Testis (tissue), 3 donors: Measurements from ENCODE around the gene GBF1. TPM values are rescaled to one million over a fixed set of nuclear protein-coding genes. Genes with fewer than 3 reads are reported as not detected.

ENCODE experiments used
- DNase-seq: peaks from one replicate; pipeline ENCODE4 v3.0.0-alpha.2; 2019
- H3K27ac ChIP-seq, 2 donors: fragments of 200-600 bp; sonication (generic); one replicate each; pipeline ENCODE4 v1.5.1; 2019
- H3K27me3 ChIP-seq: fragments of 200-600 bp; sonication (generic); one replicate; pipeline ENCODE4 v1.5.1; 2019
- H3K36me3 ChIP-seq: fragments of 200-600 bp; sonication (generic); one replicate; pipeline ENCODE4 v1.5.1; 2017; ENCODE audit warnings: low read depth; ENCODE audit errors: missing control alignments
- H3K4me1 ChIP-seq: fragments of 200-600 bp; sonication (generic); one replicate; pipeline ENCODE4 v1.5.1; 2019
- H3K4me3 ChIP-seq, 2 donors: fragments of 200-600 bp; sonication (generic); one replicate each; pipeline ENCODE4 v1.5.1; 2017 to 2019
- H3K9me3 ChIP-seq: fragments of 200-600 bp; sonication (generic); one replicate; pipeline ENCODE4 v1.5.1; 2017
- CTCF ChIP-seq, 3 experiments: fragments of 450-650 bp in 2 of 3; fragments of 200-600 bp in 1 of 3; sonication (generic) in 1 of 3; IDR thresholded peaks; one replicate each; pipeline ENCODE4 v1.5.1; 2016 to 2019; ENCODE audit warnings: antibody characterized with exemption in 3 of 3, mild to moderate bottlenecking in 2 of 3, moderate library complexity in 1 of 3
- POLR2A ChIP-seq: fragments of 450-650 bp; IDR thresholded peaks from one replicate; pipeline ENCODE4 v1.6.1; 2017; ENCODE audit warnings: antibody characterized with exemption, mild to moderate bottlenecking, moderate library complexity
- WGBS, 2 donors: methylation state at CpG; one replicate each; pipeline ENCODE4 v1.1.5; 2018; 5-methylcytosine and 5-hydroxymethylcytosine counted together
- intact Hi-C: fragments of 100-400 bp; cut with DNase I; formaldehyde crosslinking; loops from one replicate; pipeline ENCODE4 v1.15.1; 2023; ENCODE audit warnings: low total_unique reads
- polyA plus RNA-seq: library from polyadenylated mRNA; stranded (reverse); fragments of 350-450 nt; fragmentation: Illumina TruSeq; extraction: RNeasy Lipid Tissue Mini Kit (QIAGEN cat#74804); gene quantifications from one replicate; pipeline ENCODE4 v1.2.3, GENCODE V29; 2014; ENCODE audit warnings: low read depth, low replicate concordance; ENCODE audit not compliant: insufficient read depth
- total RNA-seq, 2 donors: library from RNA; depleted of rRNA; stranded (reverse); fragments of >200 nt; gene quantifications; one replicate each; pipeline ENCODE4 v1.2.3, GENCODE V29; 2016

GBF1 gene
- total and polyA plus RNA-seq, 3 donors from 2014 or later = 58.2 to 76.4 (median 72.1) TPM

GRCh38 chr10:102285133-102285532, 39.8 kb downstream of the GBF1 start:
- intact Hi-C loops = no loop called here
- H3K27ac ChIP-seq = no peak overlapping the region
- no peaks in the 10 kb centered on the region for H3K27me3 ChIP-seq
- peaks cover 8% of the 10 kb centered on the region for H3K4me1 ChIP-seq
- no peak overlapping the region for H3K4me3 ChIP-seq
- DNase-seq = no peak
- no peak for TF ChIP-seq CTCF (IDR thresholded peaks at IDR 0.05)
- no peak for TF ChIP-seq POLR2A
- H3K9me3 ChIP-seq = no peaks in the 10 kb centered on the region
- no peaks in the 10 kb centered on the region for H3K36me3 ChIP-seq
- 88 to 93% methylated on average over 2 of the region's 2 CpGs for WGBS, 2 donors

GRCh38 chr10:102286216-102286615, 40.9 kb downstream of the GBF1 start:
- Histone ChIP-seq H3K27ac (no peak overlapping the region), H3K4me3 (no peak overlapping the region), H3K4me1 (no peaks in the 10 kb centered on the region), H3K9me3 (no peaks in the 10 kb centered on the region), H3K27me3 (no peaks in the 10 kb centered on the region), H3K36me3 (no peaks in the 10 kb centered on the region)
- TF ChIP-seq CTCF (IDR thresholded peaks at IDR 0.05) (no peak), POLR2A (no peak)
- intact Hi-C loops = no loop called here
- WGBS, 2 donors = 50 to 55% methylated on average over 2 of the region's 2 CpGs
- DNase-seq = no peak

GRCh38 chr10:102287538-102287937, 42.2 kb downstream of the GBF1 start:
- Histone ChIP-seq H3K4me3 (no peak overlapping the region), H3K4me1 (no peaks in the 10 kb centered on the region), H3K36me3 (no peaks in the 10 kb centered on the region), H3K27ac (no peak overlapping the region), H3K9me3 (no peaks in the 10 kb centered on the region), H3K27me3 (no peaks in the 10 kb centered on the region)
- TF ChIP-seq CTCF (IDR thresholded peaks at IDR 0.05) (no peak), POLR2A (no peak)
- DNase-seq = no peak
- intact Hi-C loops = no loop called here

GRCh38 chr10:102287991-102288390, 42.7 kb downstream of the GBF1 start:
- no peak overlapping the region for H3K27ac ChIP-seq
- no peak overlapping the region for H3K4me3 ChIP-seq
- intact Hi-C loops = no loop called here
- whole genome bisulfite sequencing, 2 donors = 91 to 94% methylated on average over 4 of the region's 4 CpGs
- no peaks in the 10 kb centered on the region for H3K4me1 ChIP-seq
- no peaks in the 10 kb centered on the region for H3K27me3 ChIP-seq
- DNase-seq = no peak
- no peaks in the 10 kb centered on the region for H3K36me3 ChIP-seq
- no peaks in the 10 kb centered on the region for H3K9me3 ChIP-seq
- TF ChIP-seq CTCF (IDR thresholded peaks at IDR 0.05) (no peak), POLR2A (no peak)

GRCh38 chr10:102289356-102289755, 44.0 kb downstream of the GBF1 start:
- no peak overlapping the region for H3K4me3 ChIP-seq
- 95% methylated on average over 2 of the region's 2 CpGs for WGBS, 2 donors
- H3K27ac ChIP-seq = no peak overlapping the region
- no peaks in the 10 kb centered on the region for H3K9me3 ChIP-seq
- no peaks in the 10 kb centered on the region for H3K27me3 ChIP-seq
- TF ChIP-seq POLR2A (no peak), CTCF (IDR thresholded peaks at IDR 0.05) (no peak)
- intact Hi-C loops = no loop called here
- H3K36me3 ChIP-seq = no peaks in the 10 kb centered on the region
- no peak for DNase-seq
- H3K4me1 ChIP-seq = no peaks in the 10 kb centered on the region
